Sigmoid colon (tissue), 7 donors: ENCODE measurements around the gene ITPK1. TPM values are rescaled to one million over a fixed set of nuclear protein-coding genes. Genes with fewer than 3 reads are reported as not detected.

Experiments used
- DNase-seq: peaks from one replicate; pipeline ENCODE4 v3.0.0-alpha.2; 2019
- H3K27ac ChIP-seq, 4 donors: fragments of 200-600 bp; sonication (generic); one replicate each; pipeline ENCODE4 v1.5.1; 2016 to 2019; ENCODE audit warnings: mild to moderate bottlenecking in 1 of 4
- H3K27me3 ChIP-seq, 3 donors: fragments of 200-600 bp; sonication (generic); one replicate each; pipeline ENCODE4 v1.5.1; 2019; ENCODE audit warnings: mild to moderate bottlenecking in 1 of 3
- H3K36me3 ChIP-seq, 4 donors: fragments of 200-600 bp; sonication (generic); one replicate each; pipeline ENCODE4 v1.5.1; 2016 to 2019
- H3K4me1 ChIP-seq, 4 donors: fragments of 200-600 bp; sonication (generic); one replicate each; pipeline ENCODE4 v1.5.1; 2017 to 2019
- H3K4me3 ChIP-seq, 4 donors: fragments of 200-600 bp; sonication (generic); one replicate each; pipeline ENCODE4 v1.5.1; 2017 to 2019; ENCODE audit warnings: mild to moderate bottlenecking in 2 of 4, moderate library complexity in 1 of 4
- H3K9me3 ChIP-seq, 4 donors: fragments of 200-600 bp in 3 of 4; sonication (generic) in 3 of 4; one replicate each; pipeline versions ENCODE4 v1.5.1 to v1.6.1; 2013 to 2019
- CTCF ChIP-seq, 4 experiments: fragments of 450-650 bp in 3 of 4; fragments of 200-600 bp in 1 of 4; IDR thresholded peaks; one replicate each; pipeline ENCODE4 v1.5.1; 2016 to 2019; ENCODE audit warnings: antibody characterized with exemption in 4 of 4, mild to moderate bottlenecking in 3 of 4, moderate library complexity in 2 of 4
- EP300 ChIP-seq, 4 donors: sonication (generic); formaldehyde crosslinking; IDR thresholded peaks; one replicate each; pipeline ENCODE4 v1.6.1; 2017; ENCODE audit warnings: antibody characterized with exemption in 4 of 4
- POLR2A ChIP-seq, 2 donors: fragments of 450-650 bp; IDR thresholded peaks; one replicate each; pipeline ENCODE4 v1.6.1; 2016; ENCODE audit warnings: antibody characterized with exemption in 2 of 2, mild to moderate bottlenecking in 2 of 2, moderate library complexity in 2 of 2
- POLR2AphosphoS5 ChIP-seq, 4 donors: sonication (generic); formaldehyde crosslinking; IDR thresholded peaks; one replicate each; pipeline ENCODE4 v1.6.1; 2017; ENCODE audit warnings: antibody characterized with exemption in 4 of 4
- WGBS, 2 donors: extraction: QIAGEN DNeasy Blood & Tissue Kit; methylation state at CpG; one replicate each; pipeline ENCODE4 v1.1.7; 2013; 5-methylcytosine and 5-hydroxymethylcytosine counted together
- intact Hi-C: fragments of 100-400 bp; cut with DNase I; formaldehyde crosslinking; loops from one replicate; pipeline ENCODE4 v1.15.1; 2023
- polyA plus RNA-seq, 3 donors: library from polyadenylated mRNA; stranded (reverse); fragments of 200-250 nt; gene quantifications; one replicate each; pipeline ENCODE4 v1.2.3, GENCODE V29; 2013
- total RNA-seq, 4 donors: library from RNA; depleted of rRNA; stranded (reverse); fragments of >200 nt; gene quantifications; one replicate each; pipeline ENCODE4 v1.1.0, GENCODE V29; 2016
- donor health status: healthy with polysubstance abuse.
- donor health status: Bipolar disorder and iron deficiency.
- donor health status: healthy.

ITPK1 gene
- total and polyA plus RNA-seq, 7 donors, result 39.8 to 75.4 (median 61.8) TPM

GRCh38 chr14:93105362-93105761, 10.4 kb downstream of the ITPK1 start:
- H3K27me3 ChIP-seq, result no peaks in the 10 kb centered on the region
- intact Hi-C loops, result no loop called here
- peak overlapping the region; percentile 23 to 43 (median 29) for H3K27ac ChIP-seq
- H3K36me3 ChIP-seq, result no peaks in the 10 kb centered on the region
- no peaks in the 10 kb centered on the region for H3K9me3 ChIP-seq
- no peak for TF ChIP-seq EP300 (IDR thresholded peaks at IDR 0.05)
- no peak for TF ChIP-seq POLR2AphosphoS5 (IDR thresholded peaks at IDR 0.05)
- no peak for TF ChIP-seq CTCF (IDR thresholded peaks at IDR 0.05)
- no peak for TF ChIP-seq POLR2A (IDR thresholded peaks at IDR 0.05)
- no peak for DNase-seq
- 78 to 87% methylated on average over 7 of the region's 7 CpGs for WGBS, 2 donors
- H3K4me3 ChIP-seq, result no peak overlapping the region
- peaks cover 0 to 77% (median 38%) of the 10 kb centered on the region in 4 donors for H3K4me1 ChIP-seq

GRCh38 chr14:93104961-93105360, 10.8 kb downstream of the ITPK1 start:
- no peak overlapping the region for H3K4me3 ChIP-seq
- TF ChIP-seq POLR2AphosphoS5 (IDR thresholded peaks at IDR 0.05) (no peak), EP300 (IDR thresholded peaks at IDR 0.05) (no peak), POLR2A (IDR thresholded peaks at IDR 0.05) (no peak), CTCF (IDR thresholded peaks at IDR 0.05) (no peak)
- H3K4me1 ChIP-seq, result peaks cover 0 to 79% (median 40%) of the 10 kb centered on the region in 4 donors
- no peak for DNase-seq
- no peaks in the 10 kb centered on the region for H3K9me3 ChIP-seq
- no peaks in the 10 kb centered on the region for H3K36me3 ChIP-seq
- H3K27me3 ChIP-seq, result no peaks in the 10 kb centered on the region
- peak overlapping the region; percentile 23 to 43 (median 29) for H3K27ac ChIP-seq
- intact Hi-C loops, result no loop called here
- WGBS, 2 donors, result 81 to 87% methylated on average over 6 of the region's 6 CpGs

- H3K4me3 ChIP-seq, result no peak overlapping the region
- H3K36me3 ChIP-seq, result no peaks in the 10 kb centered on the region
- no peak for DNase-seq
- intact Hi-C loops, result no loop called here
- H3K4me1 ChIP-seq, result peaks cover 0 to 82% (median 51%) of the 10 kb centered on the region in 4 donors
- 55 to 56% methylated on average over 9 of the region's 9 CpGs for WGBS, 2 donors
- H3K9me3 ChIP-seq, result no peaks in the 10 kb centered on the region
- H3K27ac ChIP-seq, result no peak overlapping the region
- H3K27me3 ChIP-seq, result no peaks in the 10 kb centered on the region
- TF ChIP-seq CTCF (IDR thresholded peaks at IDR 0.05), result no peak
- no peak for TF ChIP-seq POLR2A (IDR thresholded peaks at IDR 0.05)
- TF ChIP-seq POLR2AphosphoS5 (IDR thresholded peaks at IDR 0.05), result no peak
- TF ChIP-seq EP300 (IDR thresholded peaks at IDR 0.05), result no peak
Observed at GRCh38 chr14:93103392-93104080, 12.2 kb downstream of the ITPK1 start.

GRCh38 chr14:93102141-93102540, 13.6 kb downstream of the ITPK1 start:
- Histone ChIP-seq H3K4me1 (peaks cover 0 to 79% (median 47%) of the 10 kb centered on the region in 4 donors), H3K27me3 (no peaks in the 10 kb centered on the region), H3K36me3 (no peaks in the 10 kb centered on the region), H3K27ac (no peak overlapping the region), H3K9me3 (no peaks in the 10 kb centered on the region), H3K4me3 (no peak overlapping the region)
- DNase-seq, result no peak
- intact Hi-C loops, result no loop called here
- WGBS, 2 donors, result 65 to 84% methylated on average over 10 of the region's 10 CpGs
- TF ChIP-seq CTCF (IDR thresholded peaks at IDR 0.05) (no peak), POLR2A (IDR thresholded peaks at IDR 0.05) (no peak), EP300 (IDR thresholded peaks at IDR 0.05) (no peak), POLR2AphosphoS5 (IDR thresholded peaks at IDR 0.05) (no peak)
